ENCODE measurements around the gene SPON1. TPM values are rescaled to one million over a fixed set of nuclear protein-coding genes. Genes with fewer than 3 reads are reported as not detected.
A peak's percentile ranks its signal among the peaks of the same experiment; 100 is the strongest.

Gene SPON1
- total and polyA plus RNA-seq, 2 donors (not counting 1 experiment from before 2014, with no cell fraction given) = 0.30 TPM; not detected in 1

DNA sequence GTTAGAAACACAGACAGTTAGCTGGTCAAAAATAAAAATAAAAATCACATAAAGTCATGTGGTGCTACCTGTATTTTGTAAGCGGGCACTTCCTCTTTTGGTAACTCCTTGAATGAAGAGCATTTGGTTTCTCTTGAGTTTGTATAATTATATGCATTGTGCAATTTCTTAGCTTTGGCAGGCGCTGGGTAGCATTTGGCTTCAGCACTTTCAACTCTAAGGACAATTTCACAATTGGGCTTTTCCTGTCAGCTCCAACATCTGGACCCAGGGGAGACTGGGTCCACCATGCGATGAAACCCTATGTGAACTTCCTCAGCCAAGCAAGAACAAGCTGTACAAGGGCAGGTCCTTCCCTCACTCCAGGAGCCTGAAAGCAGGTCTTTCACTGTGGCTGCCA is 227.4 kb downstream of the SPON1 start:
- no peak overlapping the region for H3K9ac ChIP-seq (ENCODE audit: low read length)
- no peaks in the 10 kb centered on the region for H3K36me3 ChIP-seq (replicated peaks in 1 of 2; ENCODE audit: control extremely low read depth in 1 of 2, control insufficient read depth in 1 of 2, extremely low read depth in 1 of 2, insufficient read depth in 2 of 2, low read length in 1 of 2)
- WGBS (ENCODE audit: insufficient coverage) = 0% methylated on average over 1 of the region's 3 CpGs
- H2AFZ ChIP-seq (ENCODE audit: insufficient read depth, low read depth, low read length, poor library complexity, severe bottlenecking) = peak overlapping the region; percentile 26
- DNase-seq = peak; percentile 4
- peaks cover 2 to 7% of the 10 kb centered on the region in 2 donors for H3K4me1 ChIP-seq (ENCODE audit: control insufficient read depth in 2 of 2, insufficient read depth in 2 of 2, low read length in 2 of 2)
- Mint-ChIP-seq H3K9me3 (ENCODE audit: insufficient read depth) (no peaks in the 10 kb centered on the region), H3K4me3 (no peak overlapping the region), H3K4me1 (peaks cover 12% of the 10 kb centered on the region), H3K27me3 (peaks cover 21% of the 10 kb centered on the region), H3K27ac (no peak overlapping the region)
- ChIA-PET POLR2A (no interaction called here), CTCF (interaction anchor here (1.4 kb wide), 1 partner anchor 27 kb away, joined by 3 read pairs; no protein-coding TSS in a partner anchor)
- no peaks in the 10 kb centered on the region for H3K27me3 ChIP-seq (replicated peaks in 1 of 4; ENCODE audit: control extremely low read depth in 1 of 4, control insufficient read depth in 3 of 4, insufficient read depth in 4 of 4, low read length in 3 of 4)
- H3K27ac ChIP-seq (ENCODE audit: low read length in 2 of 2) = no peak overlapping the region
- TF ChIP-seq, protein P1, sequence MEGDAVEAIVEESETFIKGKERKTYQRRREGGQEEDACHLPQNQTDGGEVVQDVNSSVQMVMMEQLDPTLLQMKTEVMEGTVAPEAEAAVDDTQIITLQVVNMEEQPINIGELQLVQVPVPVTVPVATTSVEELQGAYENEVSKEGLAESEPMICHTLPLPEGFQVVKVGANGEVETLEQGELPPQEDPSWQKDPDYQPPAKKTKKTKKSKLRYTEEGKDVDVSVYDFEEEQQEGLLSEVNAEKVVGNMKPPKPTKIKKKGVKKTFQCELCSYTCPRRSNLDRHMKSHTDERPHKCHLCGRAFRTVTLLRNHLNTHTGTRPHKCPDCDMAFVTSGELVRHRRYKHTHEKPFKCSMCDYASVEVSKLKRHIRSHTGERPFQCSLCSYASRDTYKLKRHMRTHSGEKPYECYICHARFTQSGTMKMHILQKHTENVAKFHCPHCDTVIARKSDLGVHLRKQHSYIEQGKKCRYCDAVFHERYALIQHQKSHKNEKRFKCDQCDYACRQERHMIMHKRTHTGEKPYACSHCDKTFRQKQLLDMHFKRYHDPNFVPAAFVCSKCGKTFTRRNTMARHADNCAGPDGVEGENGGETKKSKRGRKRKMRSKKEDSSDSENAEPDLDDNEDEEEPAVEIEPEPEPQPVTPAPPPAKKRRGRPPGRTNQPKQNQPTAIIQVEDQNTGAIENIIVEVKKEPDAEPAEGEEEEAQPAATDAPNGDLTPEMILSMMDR (IDR thresholded peaks at IDR 0.05) = no peak
- TF ChIP-seq EZH2 (IDR thresholded peaks at IDR 0.05; ENCODE audit: borderline replicate concordance, insufficient read depth, low read depth, low read length, poor library complexity, severe bottlenecking) = no peak
- H3K4me3 ChIP-seq (ENCODE audit: control extremely low read depth in 1 of 5, extremely low read depth in 1 of 5, insufficient read depth in 1 of 5, low read depth in 2 of 5, low read length in 4 of 5) = no peak overlapping the region
- intact Hi-C loops (cut with micrococcal nuclease) = no loop called here
- H3K9me3 ChIP-seq (ENCODE audit: control extremely low read depth in 1 of 3, control insufficient read depth in 2 of 3, insufficient read depth in 1 of 3, low read length in 2 of 3) = no peaks in the 10 kb centered on the region
- no peaks in the 10 kb centered on the region for H4K20me1 ChIP-seq (ENCODE audit: control insufficient read depth, insufficient read depth, low read length, poor library complexity, severe bottlenecking)
- ATAC-seq (ENCODE audit: low read depth) = no peak
- no peaks in the 10 kb centered on the region for H3K79me2 ChIP-seq (ENCODE audit: control insufficient read depth, insufficient read depth, low read length)
- peak overlapping the region; percentile 6 for H3K4me2 ChIP-seq (replicated peaks; ENCODE audit: low read depth, low read length, poor library complexity, severe bottlenecking)

DNA sequence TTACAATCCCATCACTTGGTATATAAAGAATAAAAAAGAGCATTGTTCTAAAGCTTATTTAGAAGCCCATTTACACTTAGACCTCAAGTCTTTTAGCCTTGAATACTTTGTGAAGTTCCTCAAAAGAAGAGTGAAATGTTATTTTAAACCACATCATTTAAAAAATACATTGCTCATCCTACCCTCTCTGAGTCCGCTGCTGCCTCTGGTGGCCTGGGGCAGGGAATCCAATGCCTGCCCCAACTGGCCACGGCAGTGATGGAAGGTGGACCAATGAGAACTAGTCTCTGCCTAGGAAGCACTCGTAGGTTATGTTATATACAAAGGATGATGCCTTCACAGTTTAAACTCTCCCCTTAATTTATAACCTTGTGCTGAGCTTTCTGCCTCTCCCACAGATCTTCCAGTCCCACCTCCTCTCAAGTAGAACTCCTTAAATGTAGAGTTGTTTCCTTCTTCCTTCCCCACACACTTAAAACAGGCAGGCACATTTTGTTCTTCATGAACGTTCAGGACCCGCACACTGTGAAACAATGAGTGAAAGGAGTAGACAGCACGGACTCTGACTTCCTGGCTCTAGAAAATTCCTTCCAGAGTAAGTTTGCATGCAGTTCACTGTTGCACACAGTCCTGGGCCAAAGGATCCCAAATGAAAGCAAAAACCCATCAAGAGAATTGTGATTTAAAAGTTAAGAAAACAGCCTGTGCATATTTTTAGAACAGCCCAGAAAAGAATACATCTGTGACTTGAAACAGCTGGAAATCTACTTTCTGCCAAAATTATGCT is 228.7 kb downstream of the SPON1 start:
- H3K4me1 ChIP-seq (ENCODE audit: control insufficient read depth in 2 of 2, insufficient read depth in 2 of 2, low read length in 2 of 2) = peaks cover 2 to 7% of the 10 kb centered on the region in 2 donors
- no peak overlapping the region for H3K4me3 ChIP-seq (ENCODE audit: control extremely low read depth in 1 of 5, extremely low read depth in 1 of 5, insufficient read depth in 1 of 5, low read depth in 2 of 5, low read length in 4 of 5)
- H2AFZ ChIP-seq (ENCODE audit: insufficient read depth, low read depth, low read length, poor library complexity, severe bottlenecking) = no peak overlapping the region
- no peaks in the 10 kb centered on the region for H3K9me3 ChIP-seq (ENCODE audit: control extremely low read depth in 1 of 3, control insufficient read depth in 2 of 3, insufficient read depth in 1 of 3, low read length in 2 of 3)
- no peak for TF ChIP-seq EZH2 (IDR thresholded peaks at IDR 0.05; ENCODE audit: borderline replicate concordance, insufficient read depth, low read depth, low read length, poor library complexity, severe bottlenecking)
- TF ChIP-seq, protein P1 (IDR thresholded peaks at IDR 0.05) = no peak
- 100% methylated on average over 1 of the region's 6 CpGs for WGBS (ENCODE audit: insufficient coverage)
- Mint-ChIP-seq H3K27me3 (peaks cover 16% of the 10 kb centered on the region), H3K4me1 (peaks cover 12% of the 10 kb centered on the region), H3K9me3 (ENCODE audit: insufficient read depth) (no peaks in the 10 kb centered on the region), H3K4me3 (no peak overlapping the region), H3K27ac (no peak overlapping the region)
- H3K27me3 ChIP-seq (replicated peaks in 1 of 4; ENCODE audit: control extremely low read depth in 1 of 4, control insufficient read depth in 3 of 4, insufficient read depth in 4 of 4, low read length in 3 of 4) = no peaks in the 10 kb centered on the region
- POLR2A ChIA-PET = no interaction called here
- H3K9ac ChIP-seq (ENCODE audit: low read length) = no peak overlapping the region
- DNase-seq (no peak), ATAC-seq (ENCODE audit: low read depth) (no peak)
- intact Hi-C loops (cut with micrococcal nuclease) = no loop called here
- no peaks in the 10 kb centered on the region for H4K20me1 ChIP-seq (ENCODE audit: control insufficient read depth, insufficient read depth, low read length, poor library complexity, severe bottlenecking)
- no peaks in the 10 kb centered on the region for H3K36me3 ChIP-seq (replicated peaks in 1 of 2; ENCODE audit: control extremely low read depth in 1 of 2, control insufficient read depth in 1 of 2, extremely low read depth in 1 of 2, insufficient read depth in 2 of 2, low read length in 1 of 2)
- H3K4me2 ChIP-seq (replicated peaks; ENCODE audit: low read depth, low read length, poor library complexity, severe bottlenecking) = no peak overlapping the region
- H3K79me2 ChIP-seq (ENCODE audit: control insufficient read depth, insufficient read depth, low read length) = no peaks in the 10 kb centered on the region
- H3K27ac ChIP-seq (ENCODE audit: low read length in 2 of 2) = no peak overlapping the region
- CTCF ChIA-PET = no interaction called here

Data from B cell (primary cell).